Psoas muscle (tissue), 8 donors: ENCODE measurements around the gene PRRX1. TPM values are rescaled to one million over a fixed set of nuclear protein-coding genes. Genes with fewer than 3 reads are reported as not detected.

Source experiments
- ATAC-seq, 4 donors: fragments of 200-7000 bp; cut with Tn5 transposase; one replicate each; pipeline ENCODE4 v1.9.1; 2020; ENCODE audit warnings: moderate library complexity in 3 of 4, mild to moderate bottlenecking in 2 of 4
- DNase-seq, 2 donors: peaks; one replicate each; pipeline ENCODE4 v3.0.0-alpha.2; 2020
- H3K27ac ChIP-seq: fragments of 200-600 bp; one replicate; pipeline ENCODE4 v1.8.0; 2022
- H3K27me3 ChIP-seq, 3 donors: fragments of 200-600 bp in 1 of 3; one replicate each; pipeline versions ENCODE4 v1.6.1 to v1.8.0; 2013 to 2022; ENCODE audit warnings: low read length in 2 of 3, mild to moderate bottlenecking in 2 of 3, moderate library complexity in 1 of 3; ENCODE audit not compliant: insufficient read depth in 3 of 3
- H3K36me3 ChIP-seq, 2 donors: fragments of 200-600 bp in 1 of 2; one replicate each; pipeline versions ENCODE4 v1.6.1 to v1.8.0; 2013 to 2022; ENCODE audit warnings: low read depth in 1 of 2, mild to moderate bottlenecking in 1 of 2, moderate library complexity in 1 of 2; ENCODE audit not compliant: insufficient read depth in 1 of 2
- H3K4me1 ChIP-seq: fragments of 200-600 bp; one replicate; pipeline ENCODE4 v1.8.0; 2022
- H3K4me3 ChIP-seq: fragments of 200-600 bp; one replicate; pipeline ENCODE4 v1.8.0; 2022; ENCODE audit warnings: mild to moderate bottlenecking
- H3K9me3 ChIP-seq: fragments of 200-600 bp; one replicate; pipeline ENCODE4 v1.8.0; 2022
- CTCF ChIP-seq: fragments of 200-600 bp; IDR thresholded peaks from one replicate; pipeline ENCODE4 v1.8.0; 2022; ENCODE audit warnings: antibody characterized with exemption
- WGBS, 3 donors: extraction: QIAGEN DNeasy Blood & Tissue Kit; methylation state at CpG; one replicate each; pipeline versions ENCODE4 v1.1.6 to v1.1.7; 2013; 5-methylcytosine and 5-hydroxymethylcytosine counted together
- intact Hi-C, 2 donors: fragments of 100-400 bp; cut with DNase I; formaldehyde crosslinking; loops; one replicate each; pipeline versions ENCODE4 v1.11.0 to v1.14.2; 2022
- polyA plus RNA-seq, 3 donors: library from polyadenylated mRNA; stranded (reverse); fragments of 200-250 nt; gene quantifications; one replicate each; pipeline ENCODE4 v1.2.3, GENCODE V29; 2013
- total RNA-seq, 4 donors: library from RNA; stranded (reverse); fragmentation: NEBNext Ultra II Directional in 2 of 4; extraction: Animal tissue kit (Norgen Biotek cat#: 25700) in 2 of 4; gene quantifications; one replicate each; pipeline versions ENCODE4 v1.2.1 to v1.2.4, GENCODE V29; 2021 to 2023
- donor health status: healthy with polysubstance abuse.
- donor health status: DM: no; HTN: no; CAD: no; lungs with moderate emphysema.
- donor health status: Bipolar disorder and iron deficiency.
- donor health status: healthy.
- donor health status: DM: yes; HTN: yes; CAD: no.
- donor health status: DM: no; HTN: no; CAD: no.
- donor health status: DM: no; HTN: no; CAD: no.
- donor health status: DM: yes; HTN: yes; CAD: no.

Gene PRRX1
- total and polyA plus RNA-seq, 7 donors: 27.7 to 256 (median 64.1) TPM

- Histone ChIP-seq H3K4me3 (peak overlapping the region; percentile 72), H3K36me3 (no peaks in the 10 kb centered on the region), H3K9me3 (no peaks in the 10 kb centered on the region), H3K27me3 (peaks cover 0 to 6% (median 0%) of the 10 kb centered on the region in 3 donors), H3K27ac (peak overlapping the region; percentile 91), H3K4me1 (peaks cover 60% of the 10 kb centered on the region)
- 74 to 81% (median 78%) methylated on average over 4 of the region's 4 CpGs for WGBS, 3 donors
- TF ChIP-seq CTCF: no peak
- intact Hi-C loops: loop anchor here (2.0 to 5.0 kb wide), 2 partner anchors 96 to 211 kb away; no protein-coding TSS in a partner anchor
- DNase-seq (no peak), ATAC-seq (no peak)
Measured at GRCh38 chr1:170671629-170671963, 7.7 kb downstream of the PRRX1 start.

GRCh38 chr1:170672316-170672715 lies 8.4 kb downstream of the PRRX1 start:
- intact Hi-C loops: loop anchor here in 1 of 2 donors (5.0 kb wide), 1 partner anchor 95 kb away; no protein-coding TSS in a partner anchor
- Histone ChIP-seq H3K27me3 (peaks cover 0 to 6% (median 0%) of the 10 kb centered on the region in 3 donors), H3K27ac (peak overlapping the region; percentile 91), H3K4me3 (no peak overlapping the region), H3K36me3 (no peaks in the 10 kb centered on the region), H3K9me3 (no peaks in the 10 kb centered on the region), H3K4me1 (peaks cover 60% of the 10 kb centered on the region)
- DNase-seq: no peak
- ATAC-seq: no peak
- TF ChIP-seq CTCF: no peak
- WGBS, 3 donors: 19 to 23% (median 21%) methylated on average over 2 of the region's 2 CpGs

DNA sequence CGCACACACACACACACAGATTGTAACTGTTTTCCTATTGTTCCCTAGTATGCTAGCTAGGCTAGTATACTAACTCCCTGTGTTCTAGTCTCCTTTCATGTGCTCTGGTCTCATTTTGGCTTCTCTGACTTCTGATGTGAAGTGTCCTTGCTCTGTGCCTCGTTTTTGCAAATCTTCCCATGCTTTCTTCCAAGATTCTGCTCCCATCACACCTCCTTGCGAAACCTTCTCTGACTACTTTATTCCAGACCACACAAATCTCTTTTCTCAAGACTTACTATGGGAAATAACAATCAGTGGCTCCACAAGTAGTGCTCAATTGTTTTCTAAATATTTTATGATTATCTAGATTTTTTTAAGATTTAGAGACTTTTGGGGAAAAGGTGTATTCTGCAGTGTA lies 10.3 kb downstream of the PRRX1 start:
- no peak overlapping the region for H3K4me3 ChIP-seq
- H3K4me1 ChIP-seq: peaks cover 67% of the 10 kb centered on the region
- no peak for TF ChIP-seq CTCF
- intact Hi-C loops: loop anchor here in 1 of 2 donors (5.0 kb wide), 1 partner anchor 93 kb away; no protein-coding TSS in a partner anchor
- DNase-seq: no peak
- no peaks in the 10 kb centered on the region for H3K9me3 ChIP-seq
- no peak for ATAC-seq
- peaks cover 0 to 6% (median 0%) of the 10 kb centered on the region in 3 donors for H3K27me3 ChIP-seq
- peak overlapping the region; percentile 91 for H3K27ac ChIP-seq
- no peaks in the 10 kb centered on the region for H3K36me3 ChIP-seq
- WGBS, 3 donors: 56 to 67% (median 59%) methylated on average over 3 of the region's 3 CpGs

DNA sequence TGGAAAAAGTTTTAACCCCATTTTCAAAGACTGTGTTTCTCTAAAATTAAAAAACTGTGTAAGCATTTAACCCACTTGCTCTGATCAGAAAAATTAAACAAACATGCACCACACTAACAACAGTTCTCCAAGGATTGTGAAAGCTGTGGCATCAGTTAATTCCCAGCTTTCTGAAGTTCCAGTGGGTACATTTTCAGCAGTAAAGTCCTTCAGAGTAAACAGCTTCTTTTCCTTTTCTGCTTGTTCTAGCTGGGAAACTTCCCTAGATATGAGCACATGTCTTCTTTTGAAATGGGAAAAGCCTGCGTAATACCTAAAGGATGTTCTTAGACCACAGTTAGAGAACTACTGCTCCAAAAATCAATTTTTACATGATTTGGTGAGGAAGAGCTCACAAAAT lies 11.1 kb downstream of the PRRX1 start:
- intact Hi-C loops: loop anchor here in 1 of 2 donors (5.0 kb wide), 1 partner anchor 92 kb away; no protein-coding TSS in a partner anchor
- Histone ChIP-seq H3K27ac (peak overlapping the region; percentile 91), H3K4me1 (peaks cover 73% of the 10 kb centered on the region)

More for the DNA sequence above, 11.1 kb downstream of the PRRX1 start:
- Histone ChIP-seq H3K36me3 (no peaks in the 10 kb centered on the region), H3K4me3 (peak overlapping the region; percentile 8), H3K27me3 (peaks cover 0 to 6% (median 0%) of the 10 kb centered on the region in 3 donors), H3K9me3 (no peaks in the 10 kb centered on the region)
- ATAC-seq (no peak), DNase-seq (no peak)
- 81 to 88% (median 87%) methylated on average over 1 of the region's 1 CpG for WGBS, 3 donors
- TF ChIP-seq CTCF: no peak
